Epithelial cell of esophagus (primary cell): ENCODE results near the gene USP48.
"Not testable (repeated sequence)": the region's sequence is repeated elsewhere in the genome, so short reads cannot be mapped to it uniquely, and the experiment has no call there.

Experiments used
- DNase-seq: peaks from one replicate; pipeline ENCODE4 v3.0.0; 2010; ENCODE audit warnings: low read depth
- H3K4me3 ChIP-seq: 2 replicates; pipeline ENCODE4 v1.5.1; 2011; ENCODE audit warnings: mild to moderate bottlenecking, low read length, control low read depth
- CTCF ChIP-seq: IDR thresholded peaks from 2 replicates; pipeline ENCODE4 v1.5.1; 2011; ENCODE audit warnings: low read depth, mild to moderate bottlenecking, low read length, control low read depth, inconsistent platforms; ENCODE audit not compliant: insufficient read depth; ENCODE audit errors: missing control alignments

The USP48 gene

DNA sequence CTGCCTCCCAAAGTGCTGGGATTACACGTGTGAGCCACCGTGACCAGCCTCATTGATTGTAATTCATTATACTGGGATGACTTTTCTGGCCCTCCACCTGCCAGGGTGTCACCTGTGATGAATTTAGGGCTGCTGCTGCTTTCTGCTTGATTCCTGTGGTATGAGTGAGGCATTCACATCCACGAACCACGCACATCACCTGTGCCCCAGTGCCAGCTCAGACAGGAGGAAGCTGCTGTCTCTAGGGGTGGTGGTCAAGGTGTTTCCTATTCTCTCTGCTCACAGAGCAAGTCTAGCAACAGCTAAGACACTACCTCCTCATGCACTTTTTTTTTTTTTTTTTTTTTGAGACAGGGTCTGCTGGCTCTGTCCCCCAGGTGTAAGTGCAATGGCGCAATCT, 16.8 kb upstream of the USP48 start:
- no peak overlapping the region for H3K4me3 ChIP-seq
- no peak for DNase-seq
- TF ChIP-seq CTCF = no peak

DNA sequence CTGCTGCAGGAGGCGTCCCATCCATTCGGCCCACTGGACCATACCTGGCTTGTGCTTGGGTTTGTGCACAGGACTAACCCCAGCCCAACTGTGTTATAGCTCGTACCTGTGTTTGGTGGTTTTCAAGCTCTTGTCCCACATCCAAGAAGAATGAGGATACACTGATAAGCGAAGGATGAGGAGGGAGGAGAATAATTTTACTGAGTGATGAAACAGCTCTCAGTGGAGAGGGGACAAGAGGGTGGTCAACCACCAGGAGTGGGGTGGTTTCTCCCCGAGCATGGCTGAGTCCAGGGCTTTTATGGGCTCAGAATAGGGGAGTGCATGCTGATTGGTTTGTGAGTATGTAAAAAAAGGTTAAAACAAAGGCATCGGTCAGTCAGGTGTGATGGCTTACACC, 12.1 kb upstream of the USP48 start:
- no peak for DNase-seq
- no peak for TF ChIP-seq CTCF
- no peak overlapping the region for H3K4me3 ChIP-seq

DNA sequence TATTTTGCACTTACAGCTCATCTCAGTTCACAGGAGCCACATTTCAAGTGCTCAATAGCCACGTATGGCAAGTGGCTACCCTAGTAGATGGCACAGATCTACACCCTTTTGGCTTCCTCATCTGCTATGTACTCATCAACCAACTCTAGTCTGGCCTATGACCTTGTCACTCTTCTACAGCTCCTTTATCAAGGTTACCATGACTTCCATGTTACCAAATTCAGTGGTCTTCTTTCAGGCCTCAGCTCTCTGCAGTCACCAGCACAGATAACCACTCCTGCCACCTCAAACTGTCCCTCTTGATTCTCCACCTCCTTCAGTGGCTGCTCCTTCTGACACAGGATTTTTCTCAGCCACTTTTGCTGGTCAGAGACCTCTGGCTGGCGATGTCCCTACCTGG, 11.7 kb upstream of the USP48 start:
- DNase-seq = no peak
- H3K4me3 ChIP-seq = no peak overlapping the region
- no peak for TF ChIP-seq CTCF

DNA sequence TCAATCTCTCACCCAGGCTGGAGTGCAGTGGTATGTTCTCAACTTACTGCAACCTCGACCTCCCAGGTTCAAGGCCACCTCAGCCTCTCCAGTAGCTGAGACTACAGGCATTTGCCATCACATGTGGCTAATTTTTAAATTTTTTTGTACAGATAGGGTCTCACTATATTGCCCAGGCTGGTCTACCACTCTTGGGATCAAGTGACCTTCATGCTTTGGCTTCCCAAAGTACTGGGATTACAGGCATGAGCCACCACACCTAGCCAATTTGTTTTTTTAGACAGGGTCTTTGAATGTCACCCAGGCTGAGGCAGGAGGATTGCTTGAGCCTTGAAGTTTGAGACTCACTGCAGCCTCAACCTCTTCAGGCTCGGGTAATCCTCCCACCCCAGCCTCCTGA, 10.2 kb upstream of the USP48 start:
- no peak overlapping the region for H3K4me3 ChIP-seq
- no peak for TF ChIP-seq CTCF
- DNase-seq = no peak

GRCh38 chr1:21786640-21787039, 3.7 kb upstream of the USP48 start:
- no peak overlapping the region for H3K4me3 ChIP-seq
- DNase-seq = no peak
- no peak for TF ChIP-seq CTCF

- not testable (repeated sequence) for H3K4me3 ChIP-seq, DNase-seq
Observed at GRCh38 chr1:21785764-21786163, 2.8 kb upstream of the USP48 start.

DNA sequence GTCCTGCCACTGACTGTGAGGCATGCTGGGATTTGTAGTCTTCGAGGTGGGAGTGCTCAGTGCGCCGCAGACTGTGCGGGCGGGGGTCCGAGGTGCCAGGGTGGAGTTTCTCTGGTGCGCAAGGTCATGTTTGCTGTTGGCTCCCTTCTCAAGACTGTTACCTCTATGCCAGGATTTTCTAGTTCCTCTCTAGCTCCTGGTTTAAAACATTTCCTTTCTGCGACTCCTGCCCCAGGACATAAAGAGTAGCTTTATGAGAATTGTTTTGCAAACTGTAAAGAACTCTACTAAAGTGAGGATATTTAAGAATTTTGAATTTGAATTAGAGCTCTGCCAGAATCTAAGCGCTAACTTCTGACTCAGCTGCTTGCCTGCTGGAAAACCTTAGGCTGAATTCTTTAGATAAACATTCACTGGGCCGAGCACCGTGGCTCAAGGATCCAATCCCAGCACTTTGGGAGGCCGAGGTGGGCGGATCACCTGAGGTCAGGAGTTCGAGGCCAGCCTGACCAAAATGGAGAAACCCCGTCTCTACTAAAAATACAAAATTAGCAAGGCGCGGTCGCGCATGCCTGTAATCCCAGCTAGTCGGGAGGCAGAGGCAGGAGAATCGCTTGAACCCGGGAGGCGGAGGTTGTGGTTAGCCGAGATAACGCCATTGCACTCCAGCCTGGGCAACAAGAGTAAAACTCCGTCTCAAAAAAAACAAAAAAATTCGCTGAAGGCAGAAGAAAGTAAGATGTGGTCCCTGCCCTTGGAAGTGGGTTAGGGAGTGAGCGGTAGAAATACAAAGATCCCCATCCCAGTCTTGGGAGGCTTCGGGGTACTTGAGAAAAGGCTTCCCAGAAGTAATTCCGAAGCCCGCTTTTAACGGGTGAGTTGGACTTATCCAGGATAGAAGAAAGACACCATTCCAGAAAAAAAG, 992 bp upstream of the USP48 start:
- DNase-seq = no peak
- no peak for TF ChIP-seq CTCF
- peak overlapping the region; percentile 96 for H3K4me3 ChIP-seq
